ENCODE measurements around the gene GALNT1.

DNA sequence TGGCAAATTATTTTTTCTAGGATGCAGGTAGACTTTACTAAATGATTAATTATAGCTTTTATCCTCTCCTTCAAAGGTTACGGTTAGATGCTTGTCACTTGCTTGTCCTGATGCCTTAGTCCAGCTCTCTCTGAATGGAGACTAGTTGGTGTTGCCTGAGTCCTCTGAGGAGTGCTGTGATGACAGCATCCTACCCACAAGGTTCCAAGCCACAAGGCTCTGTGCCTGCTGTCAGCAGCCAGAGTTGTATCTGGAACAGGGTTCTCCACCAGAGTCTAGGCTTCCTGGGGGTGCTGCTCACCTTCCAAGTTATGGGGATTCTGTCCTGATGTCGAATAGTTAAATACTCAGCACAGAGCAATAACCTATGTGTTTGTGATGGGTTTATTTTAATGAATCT lies 125.7 kb downstream of the GALNT1 start:
- TF ChIP-seq, protein P1, sequence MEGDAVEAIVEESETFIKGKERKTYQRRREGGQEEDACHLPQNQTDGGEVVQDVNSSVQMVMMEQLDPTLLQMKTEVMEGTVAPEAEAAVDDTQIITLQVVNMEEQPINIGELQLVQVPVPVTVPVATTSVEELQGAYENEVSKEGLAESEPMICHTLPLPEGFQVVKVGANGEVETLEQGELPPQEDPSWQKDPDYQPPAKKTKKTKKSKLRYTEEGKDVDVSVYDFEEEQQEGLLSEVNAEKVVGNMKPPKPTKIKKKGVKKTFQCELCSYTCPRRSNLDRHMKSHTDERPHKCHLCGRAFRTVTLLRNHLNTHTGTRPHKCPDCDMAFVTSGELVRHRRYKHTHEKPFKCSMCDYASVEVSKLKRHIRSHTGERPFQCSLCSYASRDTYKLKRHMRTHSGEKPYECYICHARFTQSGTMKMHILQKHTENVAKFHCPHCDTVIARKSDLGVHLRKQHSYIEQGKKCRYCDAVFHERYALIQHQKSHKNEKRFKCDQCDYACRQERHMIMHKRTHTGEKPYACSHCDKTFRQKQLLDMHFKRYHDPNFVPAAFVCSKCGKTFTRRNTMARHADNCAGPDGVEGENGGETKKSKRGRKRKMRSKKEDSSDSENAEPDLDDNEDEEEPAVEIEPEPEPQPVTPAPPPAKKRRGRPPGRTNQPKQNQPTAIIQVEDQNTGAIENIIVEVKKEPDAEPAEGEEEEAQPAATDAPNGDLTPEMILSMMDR (conservative IDR thresholded peaks at IDR 0.05; ENCODE audit: low read depth, low read length), result no peak
- TF ChIP-seq RAD21 (IDR thresholded peaks at IDR 0.05; ENCODE audit: low read length) (no peak), BHLHE40 (IDR thresholded peaks at IDR 0.05; ENCODE audit: low read depth, low read length) (no peak), POLR2A (IDR thresholded peaks at IDR 0.05; ENCODE audit: low read depth, low read length) (no peak), MAZ (IDR thresholded peaks at IDR 0.05; ENCODE audit: borderline replicate concordance, low read depth, low read length) (no peak), SMC3 (IDR thresholded peaks at IDR 0.05; ENCODE audit: low read depth, low read length) (no peak), MXI1 (IDR thresholded peaks at IDR 0.05; ENCODE audit: borderline replicate concordance, low read depth, low read length) (no peak)
- TF ChIP-seq, protein P2, sequence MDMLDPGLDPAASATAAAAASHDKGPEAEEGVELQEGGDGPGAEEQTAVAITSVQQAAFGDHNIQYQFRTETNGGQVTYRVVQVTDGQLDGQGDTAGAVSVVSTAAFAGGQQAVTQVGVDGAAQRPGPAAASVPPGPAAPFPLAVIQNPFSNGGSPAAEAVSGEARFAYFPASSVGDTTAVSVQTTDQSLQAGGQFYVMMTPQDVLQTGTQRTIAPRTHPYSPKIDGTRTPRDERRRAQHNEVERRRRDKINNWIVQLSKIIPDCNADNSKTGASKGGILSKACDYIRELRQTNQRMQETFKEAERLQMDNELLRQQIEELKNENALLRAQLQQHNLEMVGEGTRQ (IDR thresholded peaks at IDR 0.05; ENCODE audit: low read depth, low read length), result no peak
- TF ChIP-seq, protein P3, sequence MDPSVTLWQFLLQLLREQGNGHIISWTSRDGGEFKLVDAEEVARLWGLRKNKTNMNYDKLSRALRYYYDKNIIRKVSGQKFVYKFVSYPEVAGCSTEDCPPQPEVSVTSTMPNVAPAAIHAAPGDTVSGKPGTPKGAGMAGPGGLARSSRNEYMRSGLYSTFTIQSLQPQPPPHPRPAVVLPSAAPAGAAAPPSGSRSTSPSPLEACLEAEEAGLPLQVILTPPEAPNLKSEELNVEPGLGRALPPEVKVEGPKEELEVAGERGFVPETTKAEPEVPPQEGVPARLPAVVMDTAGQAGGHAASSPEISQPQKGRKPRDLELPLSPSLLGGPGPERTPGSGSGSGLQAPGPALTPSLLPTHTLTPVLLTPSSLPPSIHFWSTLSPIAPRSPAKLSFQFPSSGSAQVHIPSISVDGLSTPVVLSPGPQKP (IDR thresholded peaks at IDR 0.05; ENCODE audit: borderline replicate concordance, low read depth, low read length), result no peak
